SKM-1 treated with dmso at 0.1 percent for 144 hours (cell line): ENCODE results near the gene PTPRG.
"Not testable (repeated sequence)": the region's sequence is repeated elsewhere in the genome, so short reads cannot be mapped to it uniquely, and the experiment has no call there.

ENCODE experiments used
- DNase-seq: peaks from one replicate; lab custom pipeline; 2025; ENCODE audit not compliant: unreplicated experiment; lab: John Stamatoyannopoulos, UW

Gene PTPRG

GRCh38 chr3:62035402-62036057 is 474.2 kb downstream of the PTPRG start:
- DNase-seq = no peak

GRCh38 chr3:62036726-62037125 is 475.4 kb downstream of the PTPRG start:
- no peak for DNase-seq

- not testable (repeated sequence) for DNase-seq
These were observed 477.4 kb downstream of the PTPRG start for GRCh38 chr3:62038798-62039197.

GRCh38 chr3:62039586-62039985 is 478.2 kb downstream of the PTPRG start:
- DNase-seq = no peak

GRCh38 chr3:62041681-62042080 is 480.3 kb downstream of the PTPRG start:
- no peak for DNase-seq

- DNase-seq = no peak
These were observed 483.6 kb downstream of the PTPRG start for GRCh38 chr3:62044874-62045411.

GRCh38 chr3:62046326-62046725 is 485.0 kb downstream of the PTPRG start:
- DNase-seq = no peak

GRCh38 chr3:62048577-62048976 is 487.2 kb downstream of the PTPRG start:
- DNase-seq = no peak

- DNase-seq = no peak
These were observed 487.7 kb downstream of the PTPRG start for GRCh38 chr3:62049033-62049432.

GRCh38 chr3:62051506-62051905 is 490.1 kb downstream of the PTPRG start:
- DNase-seq = no peak

GRCh38 chr3:62052331-62052730 is 491.0 kb downstream of the PTPRG start:
- DNase-seq = no peak

- DNase-seq = no peak
These were observed 495.3 kb downstream of the PTPRG start for GRCh38 chr3:62056658-62057057.

- DNase-seq = no peak
These were observed 496.1 kb downstream of the PTPRG start for GRCh38 chr3:62057339-62058047.

GRCh38 chr3:62065985-62066693 is 504.8 kb downstream of the PTPRG start:
- no peak for DNase-seq

GRCh38 chr3:62068337-62068736 is 507.0 kb downstream of the PTPRG start:
- no peak for DNase-seq

- DNase-seq = no peak
These were observed 509.5 kb downstream of the PTPRG start for GRCh38 chr3:62070891-62071290.

GRCh38 chr3:62073038-62073437 is 511.7 kb downstream of the PTPRG start:
- DNase-seq = no peak

- no peak for DNase-seq
These were observed 523.2 kb downstream of the PTPRG start for GRCh38 chr3:62084558-62084957.

- no peak for DNase-seq
These were observed 527.2 kb downstream of the PTPRG start for GRCh38 chr3:62088472-62089104.

GRCh38 chr3:62090066-62090465 is 528.7 kb downstream of the PTPRG start:
- no peak for DNase-seq

- no peak for DNase-seq
These were observed 529.1 kb downstream of the PTPRG start for GRCh38 chr3:62090519-62090918.
